Activated T-cell treated with anti-CD3 and anti-CD28 coated beads, Interleukin-2, amount 50 U/mL, for 72 hours (primary cell): ENCODE measurements around the gene TMEM255B. TPM values are rescaled to one million over a fixed set of nuclear protein-coding genes. Genes with fewer than 3 reads are reported as not detected.
"Not testable (repeated sequence)": the region's sequence is repeated elsewhere in the genome, so short reads cannot be mapped to it uniquely, and the experiment has no call there.

Source experiments
- ATAC-seq, 2 donors: fragments of 150-1000 bp; cut with Tn5 transposase; replicated peaks in 1 of 2; 2 replicates each; pipeline ENCODE4 v1.10.0; 2021; ENCODE audit warnings: moderate library complexity in 2 of 2, mild to moderate bottlenecking in 1 of 2
- DNase-seq, 2 donors: peaks; one replicate each; pipeline ENCODE4 v3.0.0; 2021 to 2022; ENCODE audit warnings: mixed read lengths in 1 of 2
- H3K27ac Mint-ChIP-seq: one replicate; pipeline ENCODE4 v1.8.0; 2022; ENCODE audit warnings: mild to moderate bottlenecking, moderate library complexity, mixed read lengths
- H3K27me3 Mint-ChIP-seq: one replicate; pipeline ENCODE4 v1.8.0; 2022; ENCODE audit warnings: low read depth, mixed read lengths
- H3K36me3 Mint-ChIP-seq, 2 donors: one replicate each; pipeline ENCODE4 v1.8.0; 2022; ENCODE audit warnings: mixed read lengths in 2 of 2, mild to moderate bottlenecking in 1 of 2; ENCODE audit not compliant: insufficient read depth in 2 of 2
- H3K4me1 Mint-ChIP-seq: one replicate; pipeline ENCODE4 v1.8.0; 2022; ENCODE audit warnings: low read depth, mixed read lengths
- H3K4me3 Mint-ChIP-seq, 2 donors: one replicate each; pipeline ENCODE4 v1.8.0; 2022; ENCODE audit warnings: mild to moderate bottlenecking in 2 of 2, mixed read lengths in 2 of 2, moderate library complexity in 2 of 2
- H3K9me3 Mint-ChIP-seq, 2 donors: one replicate each; pipeline ENCODE4 v1.8.0; 2022; ENCODE audit warnings: mixed read lengths in 2 of 2
- total RNA-seq, 2 donors: library from RNA; stranded (reverse); gene quantifications; one replicate each; pipeline ENCODE4 v1.2.3, GENCODE V29; 2022

Gene TMEM255B
- total RNA-seq, 2 donors from 2014 or later, result 1.2 TPM

DNA sequence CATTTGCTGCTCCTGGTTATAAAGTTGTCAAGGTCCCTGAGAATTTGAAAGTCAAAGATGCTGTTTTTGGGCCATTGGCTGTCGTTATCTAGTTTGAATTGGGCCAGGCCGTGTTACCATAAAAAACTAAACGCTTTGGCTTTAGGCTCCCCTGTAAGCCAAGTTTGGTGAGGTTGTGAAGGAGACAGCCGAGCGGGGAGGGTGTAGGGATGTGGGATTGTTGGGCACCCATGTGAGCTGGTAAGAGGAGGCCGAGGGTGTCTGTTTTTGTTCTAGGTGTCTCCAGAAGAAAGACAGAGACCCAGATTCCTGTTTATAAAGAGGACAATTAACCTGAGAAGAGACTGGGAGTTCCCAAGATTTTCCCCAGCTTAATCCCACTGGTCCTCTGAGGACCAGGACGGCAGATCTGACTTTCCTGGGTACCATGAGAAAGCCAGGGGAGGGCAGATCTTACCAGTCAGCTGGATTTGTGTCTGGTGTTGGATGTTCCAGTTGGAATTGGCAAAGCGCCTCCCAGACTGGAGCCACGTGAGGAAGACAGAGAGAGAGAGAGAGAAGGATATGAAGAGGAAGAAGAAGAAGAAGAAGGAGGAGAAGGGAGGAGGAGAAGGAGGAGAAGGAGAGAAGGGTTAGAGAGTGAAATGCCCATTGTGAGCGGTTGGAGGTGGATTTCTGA is 25.1 kb downstream of the TMEM255B start:
- Mint-ChIP-seq H3K4me1 (peaks cover 13% of the 10 kb centered on the region), H3K27ac (no peak overlapping the region)

DNA sequence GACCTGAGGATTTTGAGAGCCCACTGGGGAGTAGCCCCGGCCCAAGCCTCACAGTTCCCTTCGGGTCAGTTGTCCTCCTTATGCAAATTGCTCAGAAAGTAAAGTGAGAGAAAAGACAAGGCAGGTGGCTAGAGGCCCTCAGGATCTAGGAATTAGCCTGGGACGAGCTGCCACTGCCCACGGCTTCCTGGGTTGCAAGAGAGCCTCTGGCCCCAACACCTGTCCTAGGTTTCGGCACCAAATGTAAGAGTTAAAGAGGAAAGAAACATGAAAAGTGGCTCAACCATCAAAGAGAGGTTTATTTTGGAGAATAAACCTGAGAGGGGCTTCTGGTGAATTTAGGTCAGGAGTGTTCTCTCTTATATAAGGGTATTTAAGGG is 25.6 kb downstream of the TMEM255B start:
- H3K27ac Mint-ChIP-seq, result no peak overlapping the region

More for the DNA sequence above, 25.1 kb downstream of the TMEM255B start:
- H3K27me3 Mint-ChIP-seq, result peaks cover 22% of the 10 kb centered on the region
- DNase-seq (no peak), ATAC-seq (no peak)
- H3K9me3 Mint-ChIP-seq, result no peaks in the 10 kb centered on the region
- no peak overlapping the region for H3K4me3 Mint-ChIP-seq
- H3K36me3 Mint-ChIP-seq, result no peaks in the 10 kb centered on the region

DNA sequence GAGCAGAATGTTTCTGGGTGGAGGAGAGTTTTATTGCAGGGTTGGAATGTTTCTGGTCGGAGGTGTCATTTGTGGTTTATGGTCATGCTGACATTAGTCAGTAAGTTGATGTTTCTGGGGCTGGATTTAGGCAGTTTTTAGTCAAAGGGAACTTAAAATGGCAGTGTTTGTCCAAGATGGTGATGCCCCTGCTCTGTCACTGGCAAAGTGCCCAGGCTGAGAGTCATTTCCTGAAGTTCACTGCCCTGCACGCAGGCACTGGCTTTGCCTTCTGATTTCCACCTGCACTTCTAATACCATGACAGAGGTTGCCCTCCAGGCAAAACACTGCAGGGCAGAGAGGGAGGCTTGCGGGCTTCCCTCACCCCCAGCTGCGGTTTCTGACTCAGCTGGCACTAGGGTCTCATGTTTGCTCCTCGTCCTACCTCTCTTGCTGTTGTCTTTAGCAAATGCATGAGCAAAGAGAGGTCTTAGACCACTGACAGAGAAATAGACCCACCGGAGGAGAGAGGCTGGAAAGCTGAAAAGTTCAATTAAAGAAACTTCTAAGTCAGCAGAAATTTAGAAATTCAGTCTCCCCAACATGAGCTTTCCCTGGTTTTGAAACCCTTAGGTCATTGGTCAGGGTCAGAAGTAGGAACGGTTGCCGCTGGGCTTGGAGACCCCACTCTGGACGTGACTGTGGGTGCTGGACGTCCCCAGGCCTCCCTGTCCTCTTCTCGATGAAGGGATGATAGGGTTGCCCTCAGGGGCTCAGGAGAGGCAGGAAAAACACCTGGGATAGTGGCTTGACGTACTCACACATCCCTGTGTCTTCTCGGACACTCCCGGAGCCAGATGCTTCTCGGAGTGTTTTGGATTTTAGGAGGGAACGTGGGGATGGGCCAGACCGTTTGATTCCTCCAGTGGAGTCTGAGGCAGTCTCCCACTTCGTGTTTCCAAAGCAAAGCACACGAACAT is 26.3 kb downstream of the TMEM255B start:
- Mint-ChIP-seq H3K27me3 (peaks cover 22% of the 10 kb centered on the region), H3K36me3 (no peaks in the 10 kb centered on the region), H3K9me3 (no peaks in the 10 kb centered on the region), H3K27ac (no peak overlapping the region), H3K4me1 (peaks cover 13% of the 10 kb centered on the region), H3K4me3 (no peak overlapping the region)
- peak; percentile 81 to 86 for ATAC-seq
- DNase-seq, result peak; percentile 50 to 57

More for the DNA sequence above, 25.6 kb downstream of the TMEM255B start:
- no peak for ATAC-seq
- Mint-ChIP-seq H3K4me1 (peaks cover 13% of the 10 kb centered on the region), H3K9me3 (no peaks in the 10 kb centered on the region), H3K27me3 (peaks cover 22% of the 10 kb centered on the region), H3K4me3 (no peak overlapping the region), H3K36me3 (no peaks in the 10 kb centered on the region)
- no peak for DNase-seq

DNA sequence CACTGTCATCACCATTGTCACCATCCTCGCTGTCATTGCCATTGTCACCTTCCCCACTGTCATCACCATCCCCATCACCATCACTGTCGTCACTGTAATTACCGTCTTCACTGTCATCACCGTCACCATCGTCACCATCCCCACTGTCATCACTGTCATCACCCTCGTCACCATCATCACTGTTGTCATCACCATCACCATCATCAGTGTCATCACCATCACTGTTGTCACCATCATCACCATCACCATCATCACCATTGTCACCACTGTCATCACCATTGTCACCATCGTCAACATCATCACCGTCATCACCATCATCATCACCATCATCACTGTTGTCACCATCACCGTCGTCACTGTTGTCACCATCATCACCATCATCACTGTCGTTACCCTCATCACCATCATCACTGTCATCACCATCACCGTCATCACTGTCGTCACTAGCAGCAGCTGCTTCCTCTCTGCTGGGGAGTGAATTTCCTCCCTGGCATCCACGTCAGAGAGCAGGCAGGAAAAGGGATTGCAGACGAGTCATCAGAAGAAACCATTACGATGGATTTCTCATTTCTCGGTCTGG is 27.3 kb downstream of the TMEM255B start:
- ATAC-seq (peak in 1 of 2 donors; percentile 43), DNase-seq (no peak)
- H3K36me3 Mint-ChIP-seq, result no peaks in the 10 kb centered on the region
- no peak overlapping the region for H3K27ac Mint-ChIP-seq
- H3K27me3 Mint-ChIP-seq, result peaks cover 22% of the 10 kb centered on the region
- peaks cover 13% of the 10 kb centered on the region for H3K4me1 Mint-ChIP-seq
- no peak overlapping the region for H3K4me3 Mint-ChIP-seq
- H3K9me3 Mint-ChIP-seq, result no peaks in the 10 kb centered on the region

DNA sequence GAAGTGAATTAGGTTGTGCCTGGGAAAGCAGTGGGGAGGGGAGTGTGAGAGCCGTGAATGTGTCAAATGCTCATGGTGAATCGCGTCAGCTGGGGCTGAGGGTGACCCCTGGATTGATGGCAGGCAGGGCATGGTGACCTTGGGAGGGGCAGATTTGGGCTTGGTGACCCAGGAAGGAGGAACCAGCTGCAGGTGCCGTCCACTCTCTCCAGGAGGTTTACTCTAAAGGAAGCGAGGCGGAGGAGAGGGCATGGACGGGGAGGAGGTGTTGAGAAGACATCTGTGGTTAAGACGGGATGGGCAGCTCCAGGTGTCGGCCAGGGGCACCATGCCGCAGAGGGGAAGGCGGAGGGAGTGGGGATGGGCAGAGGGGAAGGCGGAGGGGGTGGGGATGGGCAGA is 28.7 kb downstream of the TMEM255B start:
- Mint-ChIP-seq H3K27me3 (peaks cover 22% of the 10 kb centered on the region), H3K27ac (no peak overlapping the region), H3K4me1 (peaks cover 13% of the 10 kb centered on the region), H3K36me3 (no peaks in the 10 kb centered on the region), H3K9me3 (no peaks in the 10 kb centered on the region), H3K4me3 (no peak overlapping the region)
- DNase-seq, result no peak
- no peak for ATAC-seq

DNA sequence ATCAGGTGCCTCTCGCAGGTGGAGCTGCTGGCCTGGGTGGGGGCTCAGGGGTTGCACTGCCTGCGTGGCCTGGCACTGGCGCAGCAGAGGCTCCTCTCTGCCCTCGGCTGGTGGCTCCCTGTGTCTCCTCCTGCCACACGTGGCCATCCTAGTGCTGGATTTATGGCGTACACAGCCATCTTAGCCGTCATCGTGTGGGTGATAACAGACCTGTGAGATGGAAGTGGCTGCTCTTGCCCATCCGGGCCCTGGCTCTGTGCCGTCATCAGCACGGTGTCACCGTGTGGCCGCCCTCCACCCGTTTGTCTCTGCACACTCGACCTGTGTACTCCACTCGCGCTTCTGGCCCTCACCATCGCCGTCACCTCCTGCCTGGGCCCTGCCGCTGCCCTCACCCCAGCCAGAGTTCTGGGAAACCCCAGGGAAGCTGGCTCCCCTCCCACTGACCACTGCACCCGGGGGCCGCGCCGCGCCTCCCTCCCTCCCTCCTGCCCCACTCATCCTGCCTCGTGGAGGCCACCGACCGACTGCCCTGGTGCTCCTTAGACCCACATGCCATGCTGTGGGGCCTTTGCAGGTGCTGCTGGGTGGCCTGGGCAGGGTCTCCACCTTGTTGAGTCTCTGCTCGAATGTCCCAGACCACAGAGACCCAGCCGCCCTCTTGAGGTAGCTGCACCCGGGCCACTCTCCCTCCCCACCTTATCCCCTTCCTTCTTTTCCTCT is 29.5 kb downstream of the TMEM255B start:
- Mint-ChIP-seq H3K4me1 (peaks cover 13% of the 10 kb centered on the region), H3K27me3 (peaks cover 17% of the 10 kb centered on the region), H3K27ac (no peak overlapping the region), H3K36me3 (no peaks in the 10 kb centered on the region), H3K9me3 (no peaks in the 10 kb centered on the region), H3K4me3 (no peak overlapping the region)
- DNase-seq (no peak), ATAC-seq (no peak)

DNA sequence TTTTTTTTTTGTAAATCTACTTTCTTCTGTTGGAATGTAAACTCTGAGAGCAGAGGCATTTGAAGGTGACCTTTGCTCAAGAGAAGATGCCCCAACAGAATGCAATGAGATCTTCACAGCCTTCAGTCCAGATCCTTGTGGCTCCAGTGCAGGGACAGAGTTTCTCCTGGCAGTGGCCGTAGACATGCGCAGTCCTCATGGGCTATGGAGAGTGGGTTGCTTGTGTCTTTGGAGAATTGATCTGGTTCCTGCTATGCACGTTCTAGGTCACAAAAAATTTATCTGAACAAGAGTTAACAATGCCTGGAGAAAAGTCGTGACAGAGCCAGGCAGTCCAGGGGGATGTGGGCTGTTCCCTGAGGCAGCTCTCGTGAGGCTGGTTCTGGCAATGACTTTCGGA is 30.1 kb downstream of the TMEM255B start:
- no peaks in the 10 kb centered on the region for H3K36me3 Mint-ChIP-seq
- peaks cover 14% of the 10 kb centered on the region for H3K27me3 Mint-ChIP-seq
- DNase-seq (no peak), ATAC-seq (no peak)
- no peak overlapping the region for H3K4me3 Mint-ChIP-seq
- no peaks in the 10 kb centered on the region for H3K9me3 Mint-ChIP-seq
- no peak overlapping the region for H3K27ac Mint-ChIP-seq
- peaks cover 12% of the 10 kb centered on the region for H3K4me1 Mint-ChIP-seq

DNA sequence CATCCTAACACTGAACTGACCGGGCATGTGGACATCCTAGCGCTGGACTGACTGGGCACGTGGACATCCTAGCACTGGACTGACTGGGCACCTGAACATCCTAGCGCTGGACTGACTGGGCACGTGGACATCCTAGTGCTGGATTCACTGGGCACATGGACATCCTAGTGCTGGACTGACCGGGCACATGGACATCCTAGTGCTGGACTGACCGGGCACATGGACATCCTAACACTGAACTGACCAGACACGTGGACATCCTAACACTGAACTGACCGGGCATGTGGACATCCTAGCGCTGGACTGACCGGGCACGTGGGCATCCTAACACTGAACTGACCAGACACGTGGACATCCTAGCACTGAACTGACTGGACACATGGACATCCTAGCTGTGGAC is 30.9 kb downstream of the TMEM255B start:
- not testable (repeated sequence) for H3K4me3 Mint-ChIP-seq, H3K9me3 Mint-ChIP-seq, H3K4me1 Mint-ChIP-seq, H3K27ac Mint-ChIP-seq, H3K36me3 Mint-ChIP-seq, ATAC-seq, DNase-seq, H3K27me3 Mint-ChIP-seq

DNA sequence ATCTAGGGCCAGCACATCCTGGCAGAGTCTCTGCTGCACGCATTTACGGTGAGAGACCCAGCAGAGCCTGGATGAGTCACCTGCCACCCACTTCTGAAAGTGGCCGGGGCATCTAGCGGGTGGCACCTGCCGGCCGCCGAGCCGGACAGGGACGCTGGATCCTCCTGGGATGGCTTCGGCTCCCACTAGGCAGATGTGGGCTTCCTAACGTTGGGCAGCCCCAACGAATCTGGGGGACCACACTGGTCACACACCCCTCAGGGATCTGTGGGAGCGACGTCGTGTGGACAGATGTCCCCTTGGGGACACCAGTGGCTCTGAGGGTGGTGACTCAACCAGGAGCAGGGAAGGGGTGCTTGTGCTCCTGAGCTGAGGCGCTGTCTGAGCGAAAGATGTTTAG is 32.2 kb downstream of the TMEM255B start:
- Mint-ChIP-seq H3K4me1 (no peaks in the 10 kb centered on the region), H3K4me3 (no peak overlapping the region), H3K36me3 (no peaks in the 10 kb centered on the region), H3K27me3 (peaks cover 9% of the 10 kb centered on the region), H3K9me3 (no peaks in the 10 kb centered on the region), H3K27ac (no peak overlapping the region)
- ATAC-seq, result no peak
- no peak for DNase-seq

DNA sequence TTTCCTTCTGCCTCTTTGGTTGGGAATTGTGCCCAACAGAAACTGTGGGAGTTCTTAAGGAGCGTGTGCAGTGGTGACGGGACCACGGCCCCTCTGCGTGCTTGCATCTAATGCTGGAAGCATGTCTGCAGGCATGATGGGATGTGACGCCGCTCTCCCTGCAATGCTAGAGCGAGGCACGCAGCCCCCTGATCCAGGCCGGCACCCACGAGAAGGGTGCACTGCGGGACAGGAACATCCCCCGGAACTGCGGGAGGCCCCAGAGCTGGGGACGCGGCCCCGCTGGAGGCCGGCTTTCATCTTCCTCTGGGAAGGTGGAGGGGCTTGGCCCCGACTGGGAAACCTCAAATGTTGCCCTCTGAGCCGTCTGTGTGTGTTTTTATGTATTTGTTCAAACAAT is 32.7 kb downstream of the TMEM255B start:
- Mint-ChIP-seq H3K27me3 (peaks cover 9% of the 10 kb centered on the region), H3K9me3 (no peaks in the 10 kb centered on the region), H3K36me3 (no peaks in the 10 kb centered on the region), H3K27ac (no peak overlapping the region), H3K4me3 (no peak overlapping the region), H3K4me1 (no peaks in the 10 kb centered on the region)
- DNase-seq (no peak), ATAC-seq (no peak)

DNA sequence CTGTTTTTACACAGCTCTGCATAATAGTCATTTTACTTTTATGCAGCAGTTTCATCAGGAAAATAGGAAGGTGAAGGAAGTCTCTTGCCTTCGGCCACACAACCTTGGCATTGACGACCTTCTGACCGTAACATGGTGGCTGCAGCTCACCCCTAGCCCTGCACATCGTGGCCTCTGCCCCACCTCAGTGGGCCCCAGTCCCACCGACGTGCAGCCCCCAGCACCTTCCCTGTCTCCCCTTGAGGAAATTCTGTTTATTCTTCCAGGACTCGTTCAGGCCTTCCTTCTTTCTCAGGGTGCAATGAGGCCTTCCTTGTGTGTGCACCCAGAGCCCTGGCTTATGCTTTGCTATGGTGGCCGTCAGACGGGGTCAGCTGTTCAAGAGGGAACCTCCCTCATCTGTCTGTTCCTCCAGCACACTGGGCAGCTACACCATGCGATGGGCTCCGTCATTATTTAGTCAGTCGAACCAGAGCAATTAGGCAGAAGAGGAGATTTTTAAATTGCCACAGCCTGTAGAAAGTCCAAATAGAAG is 33.3 kb downstream of the TMEM255B start:
- no peaks in the 10 kb centered on the region for H3K4me1 Mint-ChIP-seq
- H3K36me3 Mint-ChIP-seq, result no peaks in the 10 kb centered on the region
- H3K9me3 Mint-ChIP-seq, result no peaks in the 10 kb centered on the region
- no peak for DNase-seq
- ATAC-seq, result no peak
- peaks cover 9% of the 10 kb centered on the region for H3K27me3 Mint-ChIP-seq
- H3K27ac Mint-ChIP-seq, result no peak overlapping the region
- no peak overlapping the region for H3K4me3 Mint-ChIP-seq

DNA sequence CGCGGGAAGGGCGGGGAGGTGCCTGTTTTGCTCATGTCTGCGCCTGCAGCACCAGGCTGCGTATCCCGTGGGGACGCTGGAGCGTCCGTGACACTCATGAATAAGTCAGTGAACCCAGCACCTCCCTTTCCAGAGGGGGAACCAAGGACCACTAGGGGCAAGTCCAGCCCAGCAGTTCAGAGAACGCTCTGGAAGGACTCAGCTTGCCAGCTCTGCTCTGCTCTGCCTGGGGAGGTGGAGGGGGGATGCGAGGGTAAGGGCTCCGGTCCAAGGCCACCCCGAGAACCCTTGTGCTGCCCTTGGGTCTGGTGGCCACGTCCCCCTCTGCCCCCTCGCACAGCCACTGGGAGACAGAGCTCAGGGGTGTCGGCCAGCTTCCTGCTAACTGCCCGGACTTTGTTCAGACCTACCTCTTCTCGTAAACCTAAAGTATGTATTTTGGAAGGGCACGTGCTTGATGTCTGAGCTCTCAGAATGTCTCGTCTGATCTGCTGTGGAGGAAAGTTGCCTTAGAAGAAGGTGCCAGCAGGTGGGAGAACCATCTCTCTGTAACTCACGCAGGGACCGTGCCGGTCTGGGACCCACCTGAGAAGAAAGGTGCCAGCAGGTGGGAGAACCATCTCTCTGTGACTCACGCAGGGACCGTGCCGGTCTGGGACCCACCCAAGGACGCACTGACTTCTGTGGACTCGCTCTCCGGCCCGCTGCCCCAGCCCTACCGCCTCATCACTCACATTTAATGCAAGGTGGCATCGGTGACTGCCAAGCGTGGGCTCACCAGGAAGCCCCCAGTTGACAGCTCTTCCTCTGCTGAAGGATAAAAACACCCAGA is 34.1 kb downstream of the TMEM255B start:
- DNase-seq, result no peak
- Mint-ChIP-seq H3K27ac (no peak overlapping the region), H3K9me3 (no peaks in the 10 kb centered on the region), H3K27me3 (peaks cover 9% of the 10 kb centered on the region), H3K4me3 (no peak overlapping the region), H3K36me3 (no peaks in the 10 kb centered on the region), H3K4me1 (no peaks in the 10 kb centered on the region)
- ATAC-seq, result no peak
